Medulla oblongata (tissue), 1 donor: ENCODE data around the gene ARFGEF3.

Experiments
- DNase-seq: peaks from one replicate; pipeline ENCODE4 v3.0.0-alpha.2; 2015; ENCODE audit errors: extremely low spot score

The ARFGEF3 gene

DNA sequence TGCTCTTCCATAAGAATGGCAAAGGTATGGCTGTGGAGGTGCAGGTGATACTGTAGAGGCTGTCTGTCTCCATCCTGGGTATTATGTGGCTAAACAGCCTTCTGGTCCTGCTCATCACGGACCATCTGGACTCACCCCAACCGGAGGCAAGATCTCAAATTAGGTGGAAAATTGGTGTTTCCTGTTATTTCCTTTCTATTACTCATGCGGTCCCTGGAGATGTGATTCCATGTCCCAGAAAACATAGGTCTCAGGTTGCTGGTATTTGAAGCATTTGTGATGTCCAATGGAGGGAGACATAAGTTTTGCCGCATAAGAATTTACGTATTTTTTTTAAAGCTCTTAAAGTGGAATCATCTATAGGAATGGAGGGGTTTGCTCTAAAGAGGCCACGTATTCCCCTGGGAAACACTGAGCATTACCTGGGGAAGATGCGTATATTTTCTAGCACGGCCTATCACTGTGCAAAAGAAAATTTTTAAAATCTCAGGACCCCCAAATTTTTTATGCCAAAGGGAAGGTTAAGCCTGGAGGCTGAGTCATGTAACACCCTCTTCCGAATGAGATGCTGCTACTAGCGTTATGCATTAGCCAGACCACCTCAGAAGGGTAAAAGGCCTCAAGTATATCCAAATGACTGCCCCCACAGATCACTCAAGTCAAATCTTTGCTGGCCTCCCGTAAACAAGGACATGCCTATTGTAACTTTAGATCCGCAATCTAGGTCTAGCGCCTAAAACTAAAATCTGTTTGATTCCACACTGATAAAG lies 78.9 kb downstream of the ARFGEF3 start:
- no peak for DNase-seq

DNA sequence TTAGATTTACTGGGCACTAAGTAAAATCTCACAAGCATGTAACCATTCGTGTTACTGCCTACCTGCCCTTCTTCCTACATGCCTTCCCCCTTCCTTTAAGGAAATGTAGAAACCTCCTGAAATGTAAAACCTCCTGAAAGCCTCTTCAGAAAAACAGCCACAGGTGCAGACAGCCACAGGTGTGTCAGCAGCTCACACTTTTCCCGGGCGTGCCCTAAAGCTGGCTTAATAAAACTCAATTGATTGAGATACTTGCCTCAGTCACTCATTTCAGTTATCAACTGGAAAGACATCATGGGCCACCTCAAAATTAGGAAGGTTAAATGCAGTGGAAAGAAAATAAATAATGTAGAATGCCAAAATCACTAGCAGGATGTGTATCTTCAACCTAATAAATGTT lies 79.6 kb downstream of the ARFGEF3 start:
- DNase-seq, result no peak

DNA sequence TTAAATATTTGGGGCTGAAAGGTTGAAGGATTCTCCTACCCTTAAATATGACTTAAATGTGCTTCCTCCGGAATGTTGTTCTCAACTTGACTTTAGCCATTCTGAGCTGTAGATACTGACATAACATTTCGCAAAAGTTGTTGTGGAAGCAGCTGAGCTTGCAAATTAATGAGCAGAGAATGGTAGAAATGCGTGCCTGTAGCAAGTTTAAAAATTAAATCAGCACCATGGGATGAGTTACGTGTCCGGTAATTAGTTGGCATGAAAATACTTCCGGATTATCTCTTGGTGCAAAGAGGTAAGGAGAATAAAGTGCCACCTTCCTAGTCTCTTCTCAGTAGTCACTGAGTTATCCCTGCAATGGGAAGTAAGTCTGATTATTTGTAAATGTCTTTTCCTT lies 80.2 kb downstream of the ARFGEF3 start:
- DNase-seq, result no peak

GRCh38 chr6:138242987-138243592 lies 81.4 kb downstream of the ARFGEF3 start:
- DNase-seq, result no peak

- no peak for DNase-seq
Observed at GRCh38 chr6:138245751-138246150, 84.0 kb downstream of the ARFGEF3 start.

- no peak for DNase-seq
Observed at GRCh38 chr6:138246650-138247440, 85.1 kb downstream of the ARFGEF3 start.

- no peak for DNase-seq
Observed at GRCh38 chr6:138248011-138248410, 86.3 kb downstream of the ARFGEF3 start.

DNA sequence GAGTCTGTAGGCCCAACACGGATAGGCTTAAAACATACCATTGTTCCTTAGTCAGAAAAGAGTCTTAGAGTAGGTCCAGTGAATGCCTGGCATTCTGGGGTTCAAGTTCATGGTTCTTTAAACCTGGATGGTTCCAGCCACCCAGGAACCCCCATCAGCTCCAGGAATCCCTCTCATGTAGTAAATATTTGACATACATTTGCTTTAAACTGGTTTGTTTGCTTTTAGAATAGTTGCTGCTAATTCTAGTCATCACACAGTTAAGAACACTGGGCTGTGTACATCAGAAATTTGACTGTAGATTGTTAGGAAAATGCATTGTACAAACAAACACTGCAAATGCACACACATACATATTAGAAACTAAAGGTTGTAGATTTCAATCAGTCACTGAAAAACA lies 87.1 kb downstream of the ARFGEF3 start:
- DNase-seq, result no peak

DNA sequence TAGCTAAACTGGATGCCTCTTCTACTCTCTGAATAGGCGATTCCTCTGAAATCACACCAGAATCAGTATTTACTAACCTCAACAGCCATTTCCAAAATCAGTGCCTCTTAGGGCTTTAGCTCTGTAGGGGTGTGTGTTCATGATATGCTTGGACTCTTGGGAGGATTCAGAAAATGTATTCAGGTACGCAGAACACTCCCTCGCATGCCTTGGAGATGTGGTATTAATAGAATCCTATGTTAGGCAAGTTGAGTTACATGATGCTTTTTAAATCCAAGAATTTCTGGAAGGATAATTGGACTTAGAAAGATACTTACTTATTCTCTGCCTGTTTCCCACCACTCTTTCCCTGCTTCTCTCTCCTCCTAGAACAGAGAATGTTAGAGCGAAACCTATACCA lies 88.3 kb downstream of the ARFGEF3 start:
- DNase-seq, result no peak

GRCh38 chr6:138250513-138251247 lies 88.9 kb downstream of the ARFGEF3 start:
- DNase-seq, result no peak

DNA sequence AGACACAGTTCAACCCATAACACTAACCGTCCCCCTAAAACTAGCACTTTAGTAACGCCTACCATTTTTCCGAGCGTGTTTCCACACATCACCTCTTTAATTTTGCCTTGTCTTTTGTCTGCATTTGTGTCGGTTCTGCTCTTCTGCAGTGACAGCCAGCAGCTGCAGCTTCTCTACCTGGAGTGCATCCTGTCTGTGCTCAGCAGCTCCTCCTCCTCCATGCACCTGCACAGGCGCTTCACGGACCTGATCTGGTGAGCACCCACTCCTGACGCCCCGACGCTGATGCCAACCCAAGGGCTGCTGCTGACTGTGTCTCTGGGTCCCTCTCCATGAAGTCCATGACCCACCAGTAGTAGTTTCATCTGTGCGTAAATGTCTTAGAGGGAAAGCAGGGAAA lies 92.0 kb downstream of the ARFGEF3 start:
- no peak for DNase-seq

DNA sequence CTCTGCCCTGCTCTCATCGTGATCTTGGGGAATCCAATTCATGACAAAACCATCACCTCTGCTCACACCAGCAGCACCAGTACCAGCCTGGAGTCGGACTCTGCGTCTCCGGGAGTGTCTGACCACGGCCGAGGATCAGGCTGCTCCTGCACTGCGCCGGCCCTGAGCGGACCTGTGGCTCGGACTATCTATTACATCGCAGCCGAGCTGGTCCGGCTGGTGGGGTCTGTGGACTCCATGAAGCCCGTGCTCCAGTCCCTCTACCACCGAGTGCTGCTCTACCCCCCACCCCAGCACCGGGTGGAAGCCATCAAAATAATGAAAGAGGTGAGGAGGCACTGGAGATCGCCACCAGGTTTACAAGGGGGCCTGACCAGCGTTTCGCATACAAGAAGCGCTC lies 93.7 kb downstream of the ARFGEF3 start:
- DNase-seq, result no peak

DNA sequence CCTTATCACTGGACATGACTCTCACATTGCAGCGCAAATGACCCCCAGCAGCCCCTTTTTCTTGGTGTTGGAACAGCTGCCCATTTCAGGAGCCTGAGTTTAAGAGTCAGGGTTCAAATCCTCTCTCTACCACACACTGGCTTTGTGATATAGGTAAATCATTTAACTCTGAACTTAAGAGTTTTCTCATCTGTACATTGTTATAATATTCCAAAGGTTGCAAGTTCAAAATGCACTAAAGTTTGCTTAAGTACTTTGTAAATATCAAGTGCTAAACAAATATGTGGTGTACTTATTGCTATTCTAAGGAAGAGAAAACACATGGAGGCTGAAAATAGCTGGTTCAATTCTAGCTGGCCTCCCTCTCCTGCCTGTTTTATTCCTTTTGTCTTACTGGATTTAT lies 95.9 kb downstream of the ARFGEF3 start:
- DNase-seq, result no peak

- no peak for DNase-seq
Observed at GRCh38 chr6:138258197-138258596, 96.5 kb downstream of the ARFGEF3 start.

GRCh38 chr6:138258991-138259390 lies 97.3 kb downstream of the ARFGEF3 start:
- no peak for DNase-seq

GRCh38 chr6:138261116-138261780 lies 99.5 kb downstream of the ARFGEF3 start:
- no peak for DNase-seq

DNA sequence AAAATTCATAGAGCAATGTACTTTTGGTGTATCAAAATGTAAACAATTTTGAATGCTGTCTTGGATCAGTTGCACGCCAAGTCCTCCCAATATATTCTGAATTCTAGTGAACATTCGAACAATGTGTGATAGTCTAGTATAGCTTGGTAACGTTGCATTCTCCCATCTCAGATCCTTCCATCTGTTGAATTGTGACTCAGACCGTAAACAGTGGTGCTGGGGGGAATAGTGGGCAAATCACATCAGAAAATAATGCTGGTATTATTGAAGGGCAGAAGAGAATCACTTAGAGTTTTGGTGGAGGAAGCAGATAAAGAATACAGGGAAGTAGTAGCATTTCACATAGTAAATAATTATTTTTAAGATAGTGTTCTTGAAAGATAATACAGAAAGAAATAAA lies 102.2 kb downstream of the ARFGEF3 start:
- DNase-seq, result no peak

- no peak for DNase-seq
Observed at GRCh38 chr6:138264372-138264880, 102.7 kb downstream of the ARFGEF3 start.

- no peak for DNase-seq
Observed at GRCh38 chr6:138266095-138266494, 104.4 kb downstream of the ARFGEF3 start.

DNA sequence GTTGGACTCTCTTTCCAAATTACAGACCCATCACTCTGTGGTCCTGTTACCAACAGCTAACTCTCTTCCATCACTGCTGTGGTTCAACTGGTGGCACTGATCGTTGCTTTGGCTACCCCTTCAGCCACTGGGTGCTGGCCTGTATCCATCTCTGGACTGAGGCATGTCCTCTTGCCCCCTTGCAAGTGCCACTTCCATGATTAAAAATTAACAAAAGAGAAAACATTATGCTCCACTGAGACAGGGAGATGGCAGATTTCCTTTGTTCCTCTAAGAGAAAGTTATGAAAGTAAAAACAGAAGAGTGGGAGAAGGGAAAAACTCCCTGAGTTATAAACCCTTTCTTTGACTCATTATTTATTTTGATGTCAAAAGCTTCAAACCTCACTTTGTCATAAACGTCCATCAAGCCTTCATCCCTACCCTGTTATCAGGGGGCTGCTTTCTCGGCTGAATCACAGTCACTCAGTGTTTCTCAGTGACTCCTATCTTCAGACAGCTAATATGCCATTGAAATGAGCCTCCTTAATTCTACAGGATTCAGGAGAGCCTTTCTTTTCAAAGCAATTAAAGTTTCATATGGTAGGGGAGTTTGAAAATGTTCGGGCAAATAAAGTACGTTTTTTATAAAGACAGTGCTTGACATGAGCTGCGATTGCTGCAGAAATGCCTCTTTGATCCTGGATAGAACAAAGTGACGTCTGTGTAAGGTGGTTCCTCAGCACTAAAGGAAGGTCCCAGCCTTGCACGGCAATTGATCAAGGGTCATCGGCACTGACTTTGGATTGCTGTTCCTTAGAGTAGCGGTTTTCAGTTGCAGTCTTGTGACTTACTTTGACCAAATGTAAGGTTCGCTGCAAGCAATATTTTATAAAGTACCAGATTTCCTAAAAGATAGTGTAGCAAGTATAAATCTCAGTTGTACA lies 106.5 kb downstream of the ARFGEF3 start:
- no peak for DNase-seq
